H1 (cell line): ENCODE data around the gene SUMF1.

ENCODE experiments used
- CHD2 ChIP-seq: IDR thresholded peaks from 2 replicates; pipeline ENCODE4 v1.6.1; 2012; ENCODE audit warnings: low read length, improper control_type of control experiment
- CTCF ChIP-seq, 3 experiments: IDR thresholded peaks; 1 replicate in 2 of 3; 2 replicates in 1 of 3; pipeline versions ENCODE4 v1.5.1 to v1.6.1; 2011; ENCODE audit warnings: low read length in 3 of 3, mild to moderate bottlenecking in 3 of 3, inconsistent platforms in 2 of 3, low read depth in 1 of 3, moderate library complexity in 1 of 3; ENCODE audit not compliant: insufficient read depth in 1 of 3; ENCODE audit errors: control extremely low read depth in 1 of 3
- EP300 ChIP-seq, 2 experiments: IDR thresholded peaks; 1 replicate in 1 of 2; 2 replicates in 1 of 2; pipeline ENCODE4 v1.6.1; 2011 to 2012; ENCODE audit warnings: low read depth in 2 of 2, low read length in 2 of 2, mild to moderate bottlenecking in 2 of 2, borderline replicate concordance in 1 of 2, inconsistent platforms in 1 of 2, moderate library complexity in 1 of 2
- EZH2 ChIP-seq: fragments of 200-600 bp; sonication (generic); IDR thresholded peaks from 2 replicates; pipeline ENCODE4 v1.7.1; 2012; ENCODE audit warnings: low read depth, mild to moderate bottlenecking, moderate library complexity, low read length, inconsistent platforms; ENCODE audit not compliant: severe bottlenecking
- KDM1A ChIP-seq: fragments of 200-600, 300-600 bp; sonication (generic); IDR thresholded peaks from 2 replicates; pipeline ENCODE4 v1.7.1; 2016; ENCODE audit warnings: mild to moderate bottlenecking, low read length, borderline replicate concordance
- MAFK ChIP-seq: IDR thresholded peaks from 2 replicates; pipeline ENCODE4 v1.6.1; 2012; ENCODE audit warnings: low read depth, mild to moderate bottlenecking, improper control_type of control experiment, low read length
- MAX ChIP-seq: IDR thresholded peaks from 2 replicates; pipeline ENCODE4 v1.6.1; 2012; ENCODE audit warnings: inconsistent platforms
- POLR2A ChIP-seq, 2 experiments: IDR thresholded peaks; 1 replicate in 1 of 2; 2 replicates in 1 of 2; pipeline ENCODE4 v1.6.1; 2011; ENCODE audit warnings: low read depth in 2 of 2, low read length in 2 of 2, mild to moderate bottlenecking in 2 of 2; ENCODE audit errors: control extremely low read depth in 1 of 2
- RAD21 ChIP-seq, 2 experiments: IDR thresholded peaks in 1 of 2; conservative IDR thresholded peaks in 1 of 2; 2 replicates each; pipeline ENCODE4 v1.6.1; 2011; ENCODE audit warnings: low read depth in 2 of 2, low read length in 2 of 2, improper control_type of control experiment in 1 of 2, inconsistent platforms in 1 of 2, mild to moderate bottlenecking in 1 of 2, moderate library complexity in 1 of 2
- RFX5 ChIP-seq: IDR thresholded peaks from 2 replicates; pipeline ENCODE4 v1.6.1; 2011; ENCODE audit warnings: low read depth, low read length, improper control_type of control experiment, borderline replicate concordance
- SIN3A ChIP-seq, 2 experiments: IDR thresholded peaks in 1 of 2; conservative IDR thresholded peaks in 1 of 2; 2 replicates each; pipeline ENCODE4 v1.6.1; 2011 to 2012; ENCODE audit warnings: low read length in 2 of 2, improper control_type of control experiment in 1 of 2, low read depth in 1 of 2, mild to moderate bottlenecking in 1 of 2
- SIX5 ChIP-seq: IDR thresholded peaks from 2 replicates; pipeline ENCODE4 v1.6.1; 2011; ENCODE audit warnings: mild to moderate bottlenecking, low read depth, low read length

- no peak for TF ChIP-seq CHD2
- no peak for TF ChIP-seq CTCF (IDR thresholded peaks at IDR 0.05; ENCODE audit: control extremely low read depth in 1 of 3, insufficient read depth in 1 of 3, low read depth in 1 of 3, low read length in 3 of 3)
- no peak for TF ChIP-seq SIN3A (conservative IDR thresholded peaks at IDR 0.05 in 1 of 2, IDR thresholded peaks at IDR 0.05 in 1 of 2; ENCODE audit: low read depth in 1 of 2, low read length in 2 of 2)
- no peak for TF ChIP-seq MAFK
- TF ChIP-seq RAD21 (IDR thresholded peaks at IDR 0.05 in 1 of 2, conservative IDR thresholded peaks at IDR 0.05 in 1 of 2; ENCODE audit: low read depth in 2 of 2, low read length in 2 of 2): no peak
- TF ChIP-seq MAX: no peak
- no peak for TF ChIP-seq POLR2A (IDR thresholded peaks at IDR 0.05; ENCODE audit: control extremely low read depth in 1 of 2, low read depth in 2 of 2, low read length in 2 of 2)
- TF ChIP-seq EP300 (IDR thresholded peaks at IDR 0.05; ENCODE audit: borderline replicate concordance in 1 of 2, low read depth in 2 of 2, low read length in 2 of 2): no peak
- TF ChIP-seq RFX5: no peak
- TF ChIP-seq EZH2: no peak
- TF ChIP-seq KDM1A: no peak
- TF ChIP-seq SIX5: no peak
These were observed 115.8 kb downstream of the SUMF1 start for GRCh38 chr3:4351164-4351855.
